Measurements from ENCODE around the gene FGR.
A peak's percentile ranks its signal among the peaks of the same experiment; 100 is the strongest.

FGR gene

DNA sequence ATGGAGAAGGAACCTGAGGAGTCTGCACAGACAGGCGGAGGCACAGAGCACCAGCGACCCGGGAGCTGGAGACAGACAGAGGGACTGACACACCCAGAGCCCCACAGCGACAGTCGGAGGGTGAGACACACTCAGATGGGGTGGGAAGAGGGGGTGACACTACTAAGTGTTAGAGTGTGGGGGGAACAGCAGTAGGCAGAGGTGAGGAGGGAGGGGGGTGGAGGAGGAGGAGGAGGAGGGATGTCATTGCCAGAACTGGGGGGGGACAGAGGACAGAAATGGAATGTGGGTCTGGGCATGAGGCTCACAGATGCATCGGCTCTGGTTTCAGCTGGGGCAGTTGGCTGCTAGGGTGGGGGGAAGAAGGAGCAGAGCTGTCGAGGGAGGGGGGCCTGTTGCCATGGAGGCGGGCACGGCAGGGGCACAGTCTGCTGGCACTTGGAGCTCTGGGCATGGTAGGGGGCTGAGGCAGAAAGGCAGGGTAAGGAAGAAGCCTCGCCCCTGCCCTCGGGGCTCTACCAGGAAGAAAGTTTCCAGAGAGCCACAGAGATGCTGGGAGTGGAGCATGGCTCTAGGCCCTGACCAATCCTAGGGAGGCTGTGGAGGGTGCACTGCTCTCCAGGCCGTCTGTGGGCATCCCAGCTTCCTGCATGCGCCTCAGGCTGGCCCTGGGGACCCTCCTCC is 68.4 kb downstream of the FGR start:
- no peak for DNase-seq

DNA sequence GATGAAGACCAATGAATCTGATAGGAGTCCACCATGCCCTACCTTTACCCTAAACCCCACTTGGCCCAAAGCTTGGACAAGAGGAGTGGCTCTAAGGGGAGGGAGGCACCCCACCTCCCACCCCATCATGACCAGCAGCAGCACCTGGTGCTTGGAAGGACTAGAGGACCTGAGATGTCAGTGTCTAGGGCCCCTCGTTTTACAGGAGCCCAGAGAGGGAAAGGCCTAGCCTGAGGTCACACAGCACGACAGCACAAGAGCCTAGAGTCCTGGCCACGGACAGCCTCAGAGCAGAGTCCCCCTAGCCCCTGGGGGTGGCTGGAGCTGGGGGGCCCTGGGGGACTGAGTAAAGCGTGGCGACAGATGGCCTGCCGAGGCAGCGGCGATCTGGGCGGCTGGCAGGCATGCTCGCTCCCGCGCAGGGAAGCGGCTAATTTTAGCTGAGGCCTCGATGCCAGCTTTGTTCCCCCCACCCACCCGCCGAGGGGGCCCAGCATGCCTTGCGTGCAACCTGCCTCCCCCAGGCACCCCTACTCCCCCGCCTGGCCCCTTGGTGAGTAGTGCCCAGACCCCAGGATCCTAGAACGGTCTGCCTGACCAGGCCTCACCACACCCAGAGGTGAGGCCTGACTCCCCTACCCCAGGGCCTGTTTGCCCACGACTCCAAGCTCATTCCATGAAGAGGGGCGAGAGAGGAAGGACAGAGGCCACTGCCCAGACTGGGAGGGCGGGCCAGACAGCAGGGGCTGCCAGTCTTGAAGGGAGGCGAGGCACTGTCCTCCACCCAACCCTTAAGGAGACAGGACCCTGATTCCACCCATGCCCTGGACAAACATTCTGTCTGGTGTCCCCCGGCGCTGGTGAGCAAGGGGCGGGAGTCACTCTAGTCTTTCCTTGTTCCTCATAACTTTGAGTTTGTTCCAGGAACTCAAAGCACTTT is 70.0 kb downstream of the FGR start:
- DNase-seq = no peak

DNA sequence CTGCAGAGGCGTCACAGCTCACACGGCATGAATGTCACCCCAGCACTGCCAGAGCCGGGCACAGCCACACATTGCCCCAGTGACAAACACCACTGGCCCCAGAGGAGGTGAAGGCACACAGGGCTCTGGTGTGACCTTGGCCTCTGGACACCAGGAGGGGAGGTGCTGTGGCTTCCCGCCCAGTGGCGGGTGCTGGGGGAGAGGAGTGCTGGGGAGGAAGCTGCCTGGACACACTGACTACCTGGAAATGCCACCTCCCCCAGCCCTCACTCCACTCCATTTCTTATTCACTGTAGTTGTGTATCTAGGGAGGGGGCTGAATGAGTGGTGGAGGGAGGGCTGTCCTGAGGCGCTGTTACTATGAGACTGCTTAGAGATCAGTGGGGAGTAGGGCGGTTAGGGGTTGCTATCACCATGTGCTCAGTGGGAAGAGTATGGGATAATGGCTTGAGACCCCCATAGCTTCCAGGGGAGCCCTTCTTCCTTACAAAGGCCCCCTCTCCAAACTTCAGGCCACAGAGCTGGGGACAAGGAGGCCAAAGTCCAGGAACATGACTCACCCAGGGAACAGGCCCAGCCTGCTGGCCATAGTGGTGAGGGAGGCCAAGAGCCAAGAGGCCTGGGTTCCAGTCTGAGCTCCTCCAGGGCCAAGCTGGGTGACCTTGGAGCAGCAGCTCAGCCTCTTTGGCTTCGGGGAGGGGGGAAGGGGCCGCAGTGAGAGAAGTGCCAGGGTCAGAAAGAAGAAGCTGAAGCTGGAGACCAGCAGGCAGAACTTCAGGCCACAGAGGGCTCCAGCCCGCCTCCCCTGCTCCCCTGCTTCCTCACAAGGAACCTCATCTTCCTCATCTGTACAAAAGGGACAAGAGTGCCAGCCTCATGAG is 71.2 kb downstream of the FGR start:
- DNase-seq = peak; percentile 31

GRCh38 chr1:27563341-27563590 is 71.7 kb downstream of the FGR start:
- DNase-seq = no peak

GRCh38 chr1:27562534-27563340 is 72.2 kb downstream of the FGR start:
- no peak for DNase-seq

All from kidney glomerular epithelial cell (primary cell).